Gastrocnemius medialis (tissue), 4 donors: Measurements from ENCODE around the gene FAM174B.

Experiments used
- CTCF ChIP-seq, 5 experiments: fragments of 450-650 bp in 3 of 5; fragments of 200-600 bp in 2 of 5; sonication (generic) in 2 of 5; IDR thresholded peaks in 4 of 5; conservative IDR thresholded peaks in 1 of 5; 1 replicate in 4 of 5; 2 replicates in 1 of 5; pipeline ENCODE4 v1.5.1; 2016 to 2019; ENCODE audit warnings: antibody characterized with exemption in 5 of 5, mild to moderate bottlenecking in 3 of 5, moderate library complexity in 3 of 5
- POLR2A ChIP-seq, 2 donors: fragments of 450-650 bp; IDR thresholded peaks; one replicate each; pipeline ENCODE4 v1.6.1; 2017; ENCODE audit warnings: antibody characterized with exemption in 2 of 2, mild to moderate bottlenecking in 2 of 2, moderate library complexity in 2 of 2

- TF ChIP-seq CTCF (IDR thresholded peaks at IDR 0.05 in 4 of 5, conservative IDR thresholded peaks at IDR 0.05 in 1 of 5): no peak
- TF ChIP-seq POLR2A (IDR thresholded peaks at IDR 0.05): no peak
Measured at GRCh38 chr15:92602267-92602593, 53.3 kb downstream of the FAM174B start.
